Gastroesophageal sphincter (tissue), 3 donors: ENCODE data around the gene LDB3.

Experiments
- POLR2AphosphoS5 ChIP-seq: sonication (generic); formaldehyde crosslinking; IDR thresholded peaks from one replicate; pipeline ENCODE4 v1.6.1; 2017; ENCODE audit warnings: antibody characterized with exemption
- TF ChIP-seq, protein P1 (sequence below), 4 experiments: fragments of 200-600 bp in 2 of 4; fragments of 450-650 bp in 2 of 4; sonication (generic) in 1 of 4; IDR thresholded peaks; one replicate each; pipeline ENCODE4 v1.5.1; 2017 to 2019; ENCODE audit warnings: antibody characterized with exemption in 4 of 4, mild to moderate bottlenecking in 2 of 4, moderate library complexity in 2 of 4

DNA sequence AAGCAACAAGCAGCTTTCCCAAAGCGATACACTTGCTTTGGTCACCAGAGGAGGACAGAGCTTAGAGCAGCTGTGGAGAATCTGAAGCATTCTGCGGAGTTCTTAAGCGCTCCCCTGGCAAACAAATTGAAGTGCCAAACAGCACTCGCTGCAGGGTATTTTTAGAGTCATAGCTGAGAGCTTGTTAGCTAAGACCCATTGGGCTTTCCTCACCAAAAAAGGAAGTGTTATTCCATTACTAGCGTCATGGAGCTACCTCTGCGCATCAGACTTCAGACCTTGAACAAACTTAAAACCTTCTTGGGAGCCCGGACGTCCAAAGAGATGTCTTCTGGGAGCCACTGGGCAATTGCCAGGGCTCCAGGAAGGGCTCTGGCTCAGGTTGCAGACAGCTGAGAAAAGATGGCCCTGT, 65.0 kb downstream of the LDB3 start:
- TF ChIP-seq, protein P1, sequence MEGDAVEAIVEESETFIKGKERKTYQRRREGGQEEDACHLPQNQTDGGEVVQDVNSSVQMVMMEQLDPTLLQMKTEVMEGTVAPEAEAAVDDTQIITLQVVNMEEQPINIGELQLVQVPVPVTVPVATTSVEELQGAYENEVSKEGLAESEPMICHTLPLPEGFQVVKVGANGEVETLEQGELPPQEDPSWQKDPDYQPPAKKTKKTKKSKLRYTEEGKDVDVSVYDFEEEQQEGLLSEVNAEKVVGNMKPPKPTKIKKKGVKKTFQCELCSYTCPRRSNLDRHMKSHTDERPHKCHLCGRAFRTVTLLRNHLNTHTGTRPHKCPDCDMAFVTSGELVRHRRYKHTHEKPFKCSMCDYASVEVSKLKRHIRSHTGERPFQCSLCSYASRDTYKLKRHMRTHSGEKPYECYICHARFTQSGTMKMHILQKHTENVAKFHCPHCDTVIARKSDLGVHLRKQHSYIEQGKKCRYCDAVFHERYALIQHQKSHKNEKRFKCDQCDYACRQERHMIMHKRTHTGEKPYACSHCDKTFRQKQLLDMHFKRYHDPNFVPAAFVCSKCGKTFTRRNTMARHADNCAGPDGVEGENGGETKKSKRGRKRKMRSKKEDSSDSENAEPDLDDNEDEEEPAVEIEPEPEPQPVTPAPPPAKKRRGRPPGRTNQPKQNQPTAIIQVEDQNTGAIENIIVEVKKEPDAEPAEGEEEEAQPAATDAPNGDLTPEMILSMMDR (IDR thresholded peaks at IDR 0.05): peak in 3 of 4 experiments; percentile 37 to 46 (median 44)
- TF ChIP-seq POLR2AphosphoS5: peak; percentile 93
